ENCODE measurements around the gene PSMB11. TPM values are rescaled to one million over a fixed set of nuclear protein-coding genes. Genes with fewer than 3 reads are reported as not detected.
A peak's percentile ranks its signal among the peaks of the same experiment; 100 is the strongest.

The PSMB11 gene, protein sequence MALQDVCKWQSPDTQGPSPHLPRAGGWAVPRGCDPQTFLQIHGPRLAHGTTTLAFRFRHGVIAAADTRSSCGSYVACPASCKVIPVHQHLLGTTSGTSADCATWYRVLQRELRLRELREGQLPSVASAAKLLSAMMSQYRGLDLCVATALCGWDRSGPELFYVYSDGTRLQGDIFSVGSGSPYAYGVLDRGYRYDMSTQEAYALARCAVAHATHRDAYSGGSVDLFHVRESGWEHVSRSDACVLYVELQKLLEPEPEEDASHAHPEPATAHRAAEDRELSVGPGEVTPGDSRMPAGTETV
- not detected for total RNA-seq

DNA sequence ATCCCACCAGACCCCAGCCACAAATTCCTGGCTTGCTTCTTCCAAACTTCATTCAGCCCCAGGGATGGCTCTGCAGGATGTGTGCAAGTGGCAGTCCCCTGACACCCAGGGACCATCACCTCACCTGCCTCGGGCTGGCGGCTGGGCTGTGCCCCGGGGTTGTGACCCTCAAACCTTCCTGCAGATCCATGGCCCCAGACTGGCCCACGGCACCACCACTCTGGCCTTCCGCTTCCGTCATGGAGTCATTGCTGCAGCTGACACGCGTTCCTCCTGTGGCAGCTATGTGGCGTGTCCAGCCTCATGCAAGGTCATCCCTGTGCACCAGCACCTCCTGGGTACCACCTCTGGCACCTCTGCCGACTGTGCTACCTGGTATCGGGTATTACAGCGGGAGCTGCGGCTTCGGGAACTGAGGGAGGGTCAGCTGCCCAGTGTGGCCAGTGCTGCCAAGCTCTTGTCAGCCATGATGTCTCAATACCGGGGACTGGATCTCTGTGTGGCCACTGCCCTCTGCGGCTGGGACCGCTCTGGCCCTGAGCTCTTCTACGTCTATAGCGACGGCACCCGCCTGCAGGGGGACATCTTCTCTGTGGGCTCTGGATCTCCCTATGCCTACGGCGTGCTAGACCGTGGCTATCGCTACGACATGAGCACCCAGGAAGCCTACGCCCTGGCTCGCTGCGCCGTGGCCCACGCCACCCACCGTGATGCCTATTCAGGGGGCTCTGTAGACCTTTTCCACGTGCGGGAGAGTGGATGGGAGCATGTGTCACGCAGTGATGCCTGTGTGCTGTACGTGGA is at the start of gene PSMB11:
Gene PSMB11 (plus strand): TSS at position 51 of the 804 bp plus-strand sequence. CDS start 14 bp downstream, at position 65.
- Mint-ChIP-seq H3K27me3 (no peaks in the 10 kb centered on the region), H3K9me3 (ENCODE audit: low read depth) (no peaks in the 10 kb centered on the region), H3K27ac (no peak within 1 kb of the TSS), H3K4me1 (no peaks in the 10 kb centered on the region), H3K4me3 (no peak within 1 kb of the TSS), H3K36me3 (ENCODE audit: low read depth) (no peaks in the 10 kb centered on the region)
- CTCF ChIA-PET = interaction anchor here (1.0 to 2.8 kb wide), 6 partner anchors 15 to 55 kb away, joined by 3 to 9 read pairs (median 4); partner anchors contain the start of gene CDH24
- ATAC-seq (no peak), DNase-seq (no peak)
- POLR2A ChIA-PET = interaction anchor here (0.5 to 0.6 kb wide), 2 partner anchors 18 to 23 kb away, joined by 6 to 7 read pairs; no protein-coding TSS in a partner anchor
- intact Hi-C loops (cut with DNase I, micrococcal nuclease) = no loop called here

DNA sequence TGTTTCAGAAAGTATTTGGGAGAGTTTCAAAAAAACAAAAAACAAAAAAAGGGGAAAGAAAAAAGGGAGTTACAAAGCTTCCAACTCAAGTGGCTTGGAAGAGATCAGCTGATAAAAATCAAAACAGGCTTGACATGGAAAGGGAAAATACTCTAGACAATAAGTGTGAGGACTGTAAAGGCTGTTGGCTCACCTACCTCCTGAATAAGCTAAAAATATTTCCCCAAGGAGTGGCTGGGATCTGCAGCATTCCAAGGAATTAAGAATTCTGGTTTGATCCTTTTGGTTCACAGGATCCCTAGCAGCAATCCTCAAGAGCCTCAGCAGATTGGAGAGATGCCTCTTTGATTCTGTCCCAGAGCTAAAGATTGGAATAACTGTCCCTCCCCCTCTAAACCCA is 48.5 kb upstream of the PSMB11 start:
- ChIA-PET POLR2A (no interaction called here), CTCF (interaction anchor here (0.6 to 18.1 kb wide), 11 partner anchors 8 to 589 kb away, joined by 3 to 751 read pairs (median 5); partner anchors contain the start of genes ACIN1, AJUBA, C14orf119 and CDH24)
- H3K27me3 Mint-ChIP-seq = no peaks in the 10 kb centered on the region
- ATAC-seq (no peak), DNase-seq (no peak)
- no peaks in the 10 kb centered on the region for H3K9me3 Mint-ChIP-seq (ENCODE audit: low read depth)
- H3K36me3 Mint-ChIP-seq (ENCODE audit: low read depth) = no peaks in the 10 kb centered on the region
- H3K27ac Mint-ChIP-seq = no peak overlapping the region
- intact Hi-C loops (cut with DNase I, micrococcal nuclease) = no loop called here
- H3K4me3 Mint-ChIP-seq = no peak overlapping the region
- H3K4me1 Mint-ChIP-seq = no peaks in the 10 kb centered on the region

DNA sequence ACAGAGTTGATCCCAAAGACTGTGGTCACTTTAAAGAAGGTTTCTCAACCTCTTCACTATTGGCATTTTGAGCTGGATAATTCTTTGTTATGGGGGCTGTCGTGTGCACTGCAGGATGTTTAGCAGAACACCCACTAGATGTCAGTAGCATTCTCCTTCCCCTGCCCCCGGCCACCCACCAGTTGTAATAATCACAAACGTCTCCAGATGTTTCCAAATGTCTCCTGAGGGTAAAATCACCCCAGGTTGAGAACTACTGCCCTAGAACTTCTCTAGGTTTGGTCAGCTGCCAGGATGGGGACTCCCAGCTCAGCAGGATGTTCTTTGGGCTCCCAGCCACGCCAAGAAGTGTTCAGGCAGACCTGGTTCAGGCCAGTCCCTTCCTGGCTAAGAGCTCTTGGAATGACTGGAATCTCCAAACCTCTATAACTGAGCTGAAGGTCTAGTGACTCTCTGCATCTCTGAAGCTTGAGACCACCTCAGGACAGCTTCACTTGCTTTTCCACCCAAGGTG is 47.2 kb upstream of the PSMB11 start:
- ATAC-seq = peak; percentile 78
- DNase-seq = peak; percentile 59
- H3K4me1 Mint-ChIP-seq = no peaks in the 10 kb centered on the region
- no peaks in the 10 kb centered on the region for H3K36me3 Mint-ChIP-seq (ENCODE audit: low read depth)
- POLR2A ChIA-PET = interaction anchor here (0.6 to 1.5 kb wide), 5 partner anchors 12 to 108 kb away, joined by 3 to 12 read pairs (median 4); partner anchors contain the start of gene PRMT5
- CTCF ChIA-PET = interaction anchor here (0.5 to 18.1 kb wide), 29 partner anchors 9 to 306 kb away, joined by 3 to 751 read pairs (median 4); partner anchors contain the start of genes ACIN1, AJUBA, C14orf119 and CDH24
- no peak overlapping the region for H3K27ac Mint-ChIP-seq
- H3K27me3 Mint-ChIP-seq = no peaks in the 10 kb centered on the region
- intact Hi-C loops (cut with DNase I, micrococcal nuclease) = loop anchor here (1.0 to 2.0 kb wide), 2 partner anchors 63 to 64 kb away; no protein-coding TSS in a partner anchor
- no peaks in the 10 kb centered on the region for H3K9me3 Mint-ChIP-seq (ENCODE audit: low read depth)
- no peak overlapping the region for H3K4me3 Mint-ChIP-seq

DNA sequence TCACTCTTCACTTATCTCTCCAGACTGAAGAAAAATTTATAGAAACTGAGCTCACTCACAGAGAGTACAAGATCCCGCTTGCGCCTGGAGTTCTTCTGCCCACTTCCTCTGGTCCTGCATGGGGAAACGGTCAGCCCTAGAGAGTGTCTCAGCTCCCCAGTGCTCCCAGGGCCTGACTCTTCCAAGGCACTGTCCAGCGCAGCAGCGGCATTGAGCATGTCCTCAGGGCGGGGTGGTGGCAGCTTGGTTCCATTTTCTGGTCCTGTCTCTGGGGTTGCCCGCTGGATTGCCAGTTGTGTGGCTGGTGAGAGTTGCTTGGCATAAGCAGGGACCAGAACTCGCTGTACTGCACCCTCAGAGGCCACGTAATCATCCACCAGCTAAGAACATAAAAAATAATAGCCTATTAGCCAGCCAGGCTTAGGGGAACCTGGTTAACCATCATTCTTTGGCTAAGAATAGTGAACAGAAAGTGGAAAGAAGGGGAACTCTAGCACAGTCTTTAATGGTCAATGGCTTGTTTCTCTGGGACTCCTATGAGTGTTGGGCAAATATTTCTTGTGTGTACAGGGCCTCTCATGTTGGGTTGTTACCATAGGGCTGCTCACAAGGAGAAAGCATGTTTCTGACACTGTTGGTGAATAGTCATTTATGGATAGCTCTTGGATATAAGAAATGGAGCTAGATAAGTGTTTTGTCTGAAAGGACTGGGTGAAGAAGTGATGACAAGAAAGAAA is 46.0 kb upstream of the PSMB11 start:
- ChIA-PET POLR2A (interaction anchor here (0.6 to 1.5 kb wide), 3 partner anchors 11 to 62 kb away, joined by 3 to 7 read pairs (median 4); no protein-coding TSS in a partner anchor), CTCF (interaction anchor here (0.9 to 18.1 kb wide), 20 partner anchors 8 to 305 kb away, joined by 3 to 751 read pairs (median 4); partner anchors contain the start of genes AJUBA, CDH24, PSMB11 and PSMB5)
- intact Hi-C loops (cut with DNase I, micrococcal nuclease) = loop anchor here in 1 of 2 experiments (2.0 kb wide), 1 partner anchor 63 kb away; no protein-coding TSS in a partner anchor
- Mint-ChIP-seq H3K27me3 (no peaks in the 10 kb centered on the region), H3K9me3 (ENCODE audit: low read depth) (no peaks in the 10 kb centered on the region), H3K4me1 (peaks cover 5% of the 10 kb centered on the region), H3K4me3 (no peak overlapping the region), H3K36me3 (ENCODE audit: low read depth) (no peaks in the 10 kb centered on the region), H3K27ac (no peak overlapping the region)
- ATAC-seq = no peak
- no peak for DNase-seq

DNA sequence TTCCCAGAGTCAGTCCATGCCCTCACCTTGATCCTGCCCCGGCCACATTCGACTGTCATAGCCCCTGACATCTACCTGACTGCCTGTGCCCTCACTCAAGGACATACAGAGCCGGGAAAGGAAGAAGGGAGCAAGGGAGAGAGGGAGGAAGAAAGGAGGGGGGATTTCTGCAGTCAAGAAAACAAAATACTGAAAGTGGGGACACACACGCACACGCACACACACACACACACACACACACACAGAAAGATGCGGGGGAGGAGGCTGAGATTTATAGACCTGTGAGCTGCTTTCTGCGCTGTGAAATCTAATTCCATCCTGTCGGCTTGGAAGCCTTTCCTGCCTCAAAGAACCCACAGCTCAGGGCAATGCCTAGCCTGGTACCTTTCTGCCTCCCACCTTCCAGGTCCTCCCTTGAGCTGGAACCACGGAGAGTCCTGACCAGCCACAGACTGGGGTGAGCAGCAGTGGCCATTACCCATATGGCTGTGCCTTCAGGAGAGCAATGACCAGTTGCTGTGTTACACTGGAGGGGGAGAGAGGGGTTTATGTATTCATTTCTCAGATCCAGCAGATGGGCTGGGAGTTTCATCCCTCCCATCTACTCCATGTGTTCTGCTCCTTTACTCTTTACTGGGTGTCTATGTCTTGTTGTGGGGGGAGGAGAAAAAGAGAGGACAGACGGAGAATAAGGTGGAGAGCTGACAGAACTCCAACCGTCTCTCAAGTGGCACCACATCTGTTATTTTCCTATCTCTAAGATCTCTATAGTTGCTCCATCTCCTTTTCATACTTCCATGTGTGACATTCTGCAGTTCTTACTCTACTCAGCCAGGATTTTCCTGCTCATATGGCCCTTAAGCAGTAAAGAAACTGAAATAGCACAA is 45.0 kb upstream of the PSMB11 start:
- DNase-seq = peak; percentile 24
- Mint-ChIP-seq H3K36me3 (ENCODE audit: low read depth) (no peaks in the 10 kb centered on the region), H3K27me3 (no peaks in the 10 kb centered on the region), H3K27ac (no peak overlapping the region), H3K4me3 (no peak overlapping the region), H3K9me3 (ENCODE audit: low read depth) (no peaks in the 10 kb centered on the region), H3K4me1 (peaks cover 5% of the 10 kb centered on the region)
- ChIA-PET CTCF (interaction anchor here (0.6 to 18.1 kb wide), 9 partner anchors 10 to 321 kb away, joined by 3 to 751 read pairs (median 11); partner anchors contain the start of genes AJUBA and CDH24), POLR2A (interaction anchor here (1.7 kb wide), 1 partner anchor 10 kb away, joined by 5 read pairs; no protein-coding TSS in a partner anchor)
- ATAC-seq = no peak
- intact Hi-C loops (cut with DNase I, micrococcal nuclease) = no loop called here

DNA sequence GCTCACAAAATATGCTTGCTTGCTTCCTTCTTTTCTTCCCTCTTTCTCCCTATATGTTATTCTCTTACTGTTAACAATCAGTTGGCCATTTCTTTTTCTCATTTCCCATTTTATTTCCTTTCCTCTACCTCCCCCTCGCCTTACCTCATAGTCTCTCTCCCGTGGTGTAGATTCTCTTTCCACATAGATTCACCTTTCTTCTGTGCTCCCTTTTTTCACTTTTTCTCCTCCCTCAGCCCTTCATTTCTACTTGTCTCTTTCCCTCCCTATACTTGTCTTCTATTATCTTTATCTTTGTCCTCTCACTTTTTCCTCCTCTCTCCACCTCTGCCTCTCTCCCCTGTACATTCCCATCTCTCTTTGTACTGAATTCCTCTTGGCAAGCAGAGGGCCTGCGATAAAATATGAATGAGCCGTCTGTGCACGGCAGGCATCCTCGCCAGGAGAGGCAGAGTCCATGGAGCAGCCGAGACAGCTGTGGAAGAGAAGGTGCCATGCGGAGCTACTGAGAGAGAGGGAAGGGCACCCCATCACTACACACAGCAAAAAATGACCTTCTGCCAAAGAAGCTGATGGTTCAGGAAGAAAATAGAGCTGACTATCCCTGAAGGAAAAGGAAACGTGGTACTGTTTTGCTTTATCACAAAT is 44.2 kb upstream of the PSMB11 start:
- no peaks in the 10 kb centered on the region for H3K27me3 Mint-ChIP-seq
- H3K4me1 Mint-ChIP-seq = peaks cover 5% of the 10 kb centered on the region
- H3K27ac Mint-ChIP-seq = no peak overlapping the region
- POLR2A ChIA-PET = interaction anchor here (1.7 kb wide), 1 partner anchor 9 kb away, joined by 5 read pairs; no protein-coding TSS in a partner anchor
- intact Hi-C loops (cut with DNase I, micrococcal nuclease) = no loop called here
- H3K36me3 Mint-ChIP-seq (ENCODE audit: low read depth) = no peaks in the 10 kb centered on the region
- no peak for DNase-seq
- ATAC-seq = no peak
- no peaks in the 10 kb centered on the region for H3K9me3 Mint-ChIP-seq (ENCODE audit: low read depth)
- no peak overlapping the region for H3K4me3 Mint-ChIP-seq
- CTCF ChIA-PET = interaction anchor here (0.7 to 6.3 kb wide), 3 partner anchors 10 to 71 kb away, joined by 3 to 110 read pairs (median 50); partner anchors contain the start of gene AJUBA

DNA sequence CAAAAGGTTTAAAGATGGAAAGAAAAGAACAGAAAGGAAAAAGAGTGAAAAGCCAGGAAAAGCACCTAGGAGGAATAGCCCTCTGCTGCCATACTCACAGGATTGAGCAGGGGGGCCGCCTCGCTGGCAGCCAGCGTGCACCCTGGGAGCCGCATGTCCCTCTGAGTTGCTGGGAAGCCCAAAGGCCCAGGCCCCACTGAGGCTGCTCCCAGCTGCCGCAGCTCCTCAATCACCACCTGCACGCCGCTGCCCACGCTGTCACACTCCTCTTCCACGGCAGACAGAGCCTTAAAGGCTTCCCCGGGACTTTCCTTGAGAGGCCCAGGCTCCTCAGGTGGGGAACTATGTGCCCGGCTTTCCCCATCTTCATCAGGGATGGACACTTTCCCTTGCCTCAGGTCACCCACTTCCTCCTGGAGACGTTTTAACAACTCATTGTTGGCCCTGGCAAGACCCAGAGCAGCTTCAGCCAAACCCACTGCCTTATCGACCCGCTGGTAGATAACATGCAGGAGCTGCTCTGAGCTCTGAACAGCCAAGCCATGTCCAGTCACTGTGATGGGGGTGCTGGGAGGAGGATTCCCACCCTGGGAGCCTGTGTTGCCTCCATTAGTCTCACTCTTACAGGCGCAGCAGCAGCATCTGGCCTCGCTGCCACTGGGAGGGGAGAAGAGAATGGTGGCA is 43.5 kb upstream of the PSMB11 start:
- Mint-ChIP-seq H3K4me3 (no peak overlapping the region), H3K27me3 (no peaks in the 10 kb centered on the region), H3K4me1 (peaks cover 5% of the 10 kb centered on the region), H3K36me3 (ENCODE audit: low read depth) (no peaks in the 10 kb centered on the region), H3K27ac (no peak overlapping the region), H3K9me3 (ENCODE audit: low read depth) (no peaks in the 10 kb centered on the region)
- ChIA-PET CTCF (interaction anchor here (0.7 to 4.7 kb wide), 2 partner anchors 9 to 70 kb away, joined by 3 to 50 read pairs; no protein-coding TSS in a partner anchor), POLR2A (interaction anchor here (1.7 kb wide), 1 partner anchor 9 kb away, joined by 5 read pairs; no protein-coding TSS in a partner anchor)
- DNase-seq (no peak), ATAC-seq (no peak)
- intact Hi-C loops (cut with DNase I, micrococcal nuclease) = no loop called here

DNA sequence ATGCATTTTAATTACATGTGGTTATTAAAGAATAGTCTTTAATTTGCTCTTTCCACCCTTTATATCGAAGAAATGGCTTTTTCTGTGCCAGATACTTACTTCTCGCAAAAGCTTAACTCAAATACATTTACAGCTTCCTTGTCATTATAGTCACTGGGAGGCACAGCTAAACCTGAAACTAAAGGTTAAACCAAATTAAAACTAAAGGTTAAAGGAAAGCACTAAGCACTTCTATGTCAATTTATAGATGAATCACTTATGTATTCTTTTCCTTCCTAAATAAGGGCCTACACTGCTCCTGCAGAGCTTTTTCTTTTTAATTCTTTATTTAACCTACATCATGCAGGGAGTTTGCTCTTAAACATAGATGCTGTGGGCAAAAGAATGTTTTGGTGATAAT is 41.2 kb upstream of the PSMB11 start:
- Mint-ChIP-seq H3K27me3 (no peaks in the 10 kb centered on the region), H3K9me3 (ENCODE audit: low read depth) (no peaks in the 10 kb centered on the region), H3K4me1 (peaks cover 12% of the 10 kb centered on the region), H3K27ac (no peak overlapping the region), H3K4me3 (no peak overlapping the region), H3K36me3 (ENCODE audit: low read depth) (no peaks in the 10 kb centered on the region)
- ATAC-seq = peak; percentile 72
- DNase-seq = no peak
- ChIA-PET POLR2A (interaction anchor here (0.6 kb wide), 1 partner anchor 57 kb away, joined by 3 read pairs; no protein-coding TSS in a partner anchor), CTCF (interaction anchor here (0.5 to 2.4 kb wide), 14 partner anchors 8 to 99 kb away, joined by 3 to 19 read pairs (median 4); partner anchors contain the start of genes AJUBA, CDH24 and PSMB11)
- intact Hi-C loops (cut with DNase I, micrococcal nuclease) = no loop called here

DNA sequence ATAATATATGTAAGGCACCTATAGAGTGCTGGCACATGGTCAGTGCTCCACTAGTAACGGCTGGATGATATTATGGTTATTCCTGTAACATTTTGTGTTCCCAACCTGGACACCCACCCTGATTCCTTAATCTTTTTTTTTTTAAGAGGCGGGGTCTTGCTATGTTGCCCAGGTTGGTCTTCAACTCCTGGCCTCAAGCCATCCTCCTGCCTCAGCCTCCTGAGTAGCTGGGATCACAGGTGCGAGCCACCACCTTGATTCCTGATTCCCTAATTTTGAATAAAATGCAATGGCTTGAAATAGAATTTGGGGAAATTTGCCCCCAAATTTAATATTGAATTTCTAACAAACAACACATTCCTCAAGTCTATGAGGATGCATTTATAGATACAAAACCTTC is 39.4 kb upstream of the PSMB11 start:
- ChIA-PET CTCF (interaction anchor here (0.5 to 2.2 kb wide), 5 partner anchors 10 to 100 kb away, joined by 3 to 5 read pairs (median 3); no protein-coding TSS in a partner anchor), POLR2A (no interaction called here)
- intact Hi-C loops (cut with DNase I, micrococcal nuclease) = no loop called here
- Mint-ChIP-seq H3K27ac (no peak overlapping the region), H3K9me3 (ENCODE audit: low read depth) (no peaks in the 10 kb centered on the region), H3K36me3 (ENCODE audit: low read depth) (no peaks in the 10 kb centered on the region), H3K4me1 (peaks cover 25% of the 10 kb centered on the region), H3K27me3 (no peaks in the 10 kb centered on the region), H3K4me3 (no peak overlapping the region)
- DNase-seq (no peak), ATAC-seq (no peak)

All from activated CD4-positive, alpha-beta T cell treated with anti-CD3 and anti-CD28 coated beads for 36 hours (primary cell).